Measurements from ENCODE around the gene SH2D2A. TPM values are rescaled to one million over a fixed set of nuclear protein-coding genes. Genes with fewer than 3 reads are reported as not detected.
A peak's percentile ranks its signal among the peaks of the same experiment; 100 is the strongest.

Gene SH2D2A
- total and polyA plus RNA-seq, 2 donors (not counting 1 experiment from before 2014, with no cell fraction given): 0.73 to 2.1 TPM

DNA sequence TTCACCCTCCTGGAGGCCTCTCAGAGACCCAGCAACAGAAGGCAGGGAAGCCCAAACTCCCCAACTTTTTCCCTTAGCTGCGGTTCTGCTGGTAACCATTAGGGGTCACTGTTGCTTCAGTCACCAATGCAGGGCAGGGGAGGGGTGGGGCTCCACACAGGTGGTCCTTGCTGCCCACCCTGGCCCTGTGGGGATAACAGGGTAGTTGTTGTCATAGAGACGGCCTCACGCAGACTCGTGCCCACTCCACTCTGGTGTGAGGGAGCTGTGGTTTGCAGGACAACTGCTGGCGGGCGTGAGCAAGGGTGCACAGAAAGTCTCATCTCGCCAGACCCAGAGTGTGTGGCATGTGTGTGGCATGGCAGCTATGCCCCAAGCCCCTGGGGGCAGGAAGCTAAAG lies 22.3 kb upstream of the SH2D2A start:
- peaks cover 71% of the 10 kb centered on the region for H3K27me3 Mint-ChIP-seq

More for the DNA sequence above, 22.3 kb upstream of the SH2D2A start:
- Histone ChIP-seq H4K20me1 (ENCODE audit: control insufficient read depth, insufficient read depth, low read length, poor library complexity, severe bottlenecking) (no peaks in the 10 kb centered on the region), H2AFZ (ENCODE audit: insufficient read depth, low read depth, low read length, poor library complexity, severe bottlenecking) (no peak overlapping the region), H3K9me3 (ENCODE audit: control extremely low read depth in 1 of 3, control insufficient read depth in 2 of 3, insufficient read depth in 1 of 3, low read length in 2 of 3) (peaks cover 0 to 3% (median 0%) of the 10 kb centered on the region in 3 donors), H3K4me1 (ENCODE audit: control insufficient read depth in 2 of 2, insufficient read depth in 2 of 2, low read length in 2 of 2) (no peaks in the 10 kb centered on the region), H3K27ac (ENCODE audit: low read length in 2 of 2) (no peak overlapping the region), H3K9ac (ENCODE audit: low read length) (no peak overlapping the region), H3K79me2 (ENCODE audit: control insufficient read depth, insufficient read depth, low read length) (no peaks in the 10 kb centered on the region), H3K36me3 (replicated peaks in 1 of 2; ENCODE audit: control extremely low read depth in 1 of 2, control insufficient read depth in 1 of 2, extremely low read depth in 1 of 2, insufficient read depth in 2 of 2, low read length in 1 of 2) (no peaks in the 10 kb centered on the region), H3K4me3 (ENCODE audit: control extremely low read depth in 1 of 5, extremely low read depth in 1 of 5, insufficient read depth in 1 of 5, low read depth in 2 of 5, low read length in 4 of 5) (no peak overlapping the region), H3K4me2 (replicated peaks; ENCODE audit: low read depth, low read length, poor library complexity, severe bottlenecking) (no peak overlapping the region), H3K27me3 (replicated peaks in 1 of 4; ENCODE audit: control extremely low read depth in 1 of 4, control insufficient read depth in 3 of 4, insufficient read depth in 4 of 4, low read length in 3 of 4) (peaks cover 0 to 43% (median 13%) of the 10 kb centered on the region in 4 experiments)
- 36% methylated on average over 7 of the region's 7 CpGs for WGBS (ENCODE audit: insufficient coverage)
- H3K4me3 Mint-ChIP-seq: no peak overlapping the region
- no peaks in the 10 kb centered on the region for H3K9me3 Mint-ChIP-seq (ENCODE audit: insufficient read depth)
- H3K27ac Mint-ChIP-seq: no peak overlapping the region
- intact Hi-C loops (cut with micrococcal nuclease): loop anchor here (1.0 kb wide), 1 partner anchor 51 kb away; no protein-coding TSS in a partner anchor
- DNase-seq (peak; percentile 60), ATAC-seq (ENCODE audit: low read depth) (peak; percentile 56)
- ChIA-PET CTCF (interaction anchor here (0.9 to 3.6 kb wide), 10 partner anchors 8 to 150 kb away, joined by 3 to 26 read pairs (median 4); partner anchors contain the start of gene NTRK1), POLR2A (no interaction called here)
- peak; percentile 85 for TF ChIP-seq CTCF (IDR thresholded peaks at IDR 0.05)
- no peak for TF ChIP-seq EZH2 (IDR thresholded peaks at IDR 0.05; ENCODE audit: borderline replicate concordance, insufficient read depth, low read depth, low read length, poor library complexity, severe bottlenecking)
- H3K4me1 Mint-ChIP-seq: peaks cover 1% of the 10 kb centered on the region

Measured in B cell (primary cell).